22Rv1 (cell line): ENCODE data around the gene NECTIN1.

Source experiments
- ZFX ChIP-seq: fragments of 450-650 bp; IDR thresholded peaks from 2 replicates; pipeline ENCODE4 v1.6.1; 2017; ENCODE audit warnings: antibody characterized with exemption, borderline replicate concordance
- TF ChIP-seq, protein P1 (sequence below): fragments of 450-650 bp; IDR thresholded peaks from 2 replicates; pipeline ENCODE4 v1.5.1; 2017; ENCODE audit warnings: mild to moderate bottlenecking

GRCh38 chr11:119641983-119642745 is 86.8 kb downstream of the NECTIN1 start:
- TF ChIP-seq, protein P1, sequence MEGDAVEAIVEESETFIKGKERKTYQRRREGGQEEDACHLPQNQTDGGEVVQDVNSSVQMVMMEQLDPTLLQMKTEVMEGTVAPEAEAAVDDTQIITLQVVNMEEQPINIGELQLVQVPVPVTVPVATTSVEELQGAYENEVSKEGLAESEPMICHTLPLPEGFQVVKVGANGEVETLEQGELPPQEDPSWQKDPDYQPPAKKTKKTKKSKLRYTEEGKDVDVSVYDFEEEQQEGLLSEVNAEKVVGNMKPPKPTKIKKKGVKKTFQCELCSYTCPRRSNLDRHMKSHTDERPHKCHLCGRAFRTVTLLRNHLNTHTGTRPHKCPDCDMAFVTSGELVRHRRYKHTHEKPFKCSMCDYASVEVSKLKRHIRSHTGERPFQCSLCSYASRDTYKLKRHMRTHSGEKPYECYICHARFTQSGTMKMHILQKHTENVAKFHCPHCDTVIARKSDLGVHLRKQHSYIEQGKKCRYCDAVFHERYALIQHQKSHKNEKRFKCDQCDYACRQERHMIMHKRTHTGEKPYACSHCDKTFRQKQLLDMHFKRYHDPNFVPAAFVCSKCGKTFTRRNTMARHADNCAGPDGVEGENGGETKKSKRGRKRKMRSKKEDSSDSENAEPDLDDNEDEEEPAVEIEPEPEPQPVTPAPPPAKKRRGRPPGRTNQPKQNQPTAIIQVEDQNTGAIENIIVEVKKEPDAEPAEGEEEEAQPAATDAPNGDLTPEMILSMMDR = peak; percentile 88
- no peak for TF ChIP-seq ZFX
